Measurements from ENCODE around the gene TMEM222. TPM values are rescaled to one million over a fixed set of nuclear protein-coding genes. Genes with fewer than 3 reads are reported as not detected.

The TMEM222 gene
- total and polyA plus RNA-seq, 2 of the 4 experiments (the other 2 are of a cell fraction), result 19.9 to 54.1 TPM

GRCh38 chr1:27353629-27354028 is 31.7 kb downstream of the TMEM222 start:
- Histone ChIP-seq H3K27ac (ENCODE audit: insufficient read depth, low read length) (no peak overlapping the region), H3K27me3 (ENCODE audit: control insufficient read depth, insufficient read depth, low read length) (no peaks in the 10 kb centered on the region; the same call in 1 of the 2 replicates), H3K79me1 (ENCODE audit: low read depth in 1 of 2, low read length in 2 of 2) (no peaks in the 10 kb centered on the region), H3K9me3 (ENCODE audit: control insufficient read depth, insufficient read depth, low read length) (no peaks in the 10 kb centered on the region), H3K23ac (ENCODE audit: low read depth, low read length) (no peak overlapping the region), H3K4me3 (ENCODE audit: insufficient read depth, low read depth, low read length) (no peak overlapping the region), H3K9ac (ENCODE audit: low read depth, low read length) (no peak overlapping the region), H4K5ac (ENCODE audit: low read depth, low read length) (no peak overlapping the region), H3K9me1 (ENCODE audit: insufficient read depth, low read length) (no peaks in the 10 kb centered on the region; the same call in 1 of the 2 replicates), H2AFZ (replicated peaks; ENCODE audit: low read length, poor library complexity) (no peak overlapping the region), H2AK9ac (replicated peaks; ENCODE audit: low read depth, low read length, poor library complexity) (no peak overlapping the region), H2BK5ac (ENCODE audit: low read depth, low read length, poor library complexity, severe bottlenecking) (no peak overlapping the region), H3K18ac (ENCODE audit: low read depth, low read length) (no peak overlapping the region), H4K8ac (ENCODE audit: low read depth in 2 of 2, low read length in 2 of 2) (no peak overlapping the region), H3K4ac (ENCODE audit: low read depth, low read length) (no peak overlapping the region), H2AK5ac (ENCODE audit: low read depth, low read length) (no peak overlapping the region), H2BK120ac (ENCODE audit: low read depth, low read length) (no peak overlapping the region), H2BK20ac (ENCODE audit: low read depth, low read length) (no peak overlapping the region), H2BK15ac (ENCODE audit: low read depth, low read length) (no peak overlapping the region), H3K56ac (ENCODE audit: extremely low read depth, insufficient read depth, low read length) (no peak overlapping the region), H4K91ac (ENCODE audit: insufficient read depth, low read depth, low read length) (no peak overlapping the region), H3K36me3 (ENCODE audit: control insufficient read depth, insufficient read depth, low read length) (peaks cover 19% of the 10 kb centered on the region), H3K14ac (replicated peaks; ENCODE audit: low read depth, low read length) (no peak overlapping the region), H3K4me1 (ENCODE audit: control insufficient read depth, insufficient read depth, low read length) (peaks cover 5% of the 10 kb centered on the region; the same call in 1 of the 2 replicates), H4K20me1 (ENCODE audit: insufficient read depth, low read length) (no peaks in the 10 kb centered on the region), H3K4me2 (ENCODE audit: low read depth, low read length) (no peak overlapping the region)
- BruUV-seq (replicated peaks), result no TSS peak
- ATAC-seq (ENCODE audit: low read depth), result no peak
- DNase-seq, result no peak
- dilution Hi-C loops (cut with HindIII; ENCODE audit: low sequenced_read_pairs, unreplicated experiment), result no loop called here
- POLR2A ChIA-PET (ENCODE audit: unreplicated experiment), result no interaction called here
- intact Hi-C loops (cut with micrococcal nuclease), result no loop called here
- WGBS, 2 experiments (ENCODE audit: extremely low coverage in 2 of 2, insufficient read length in 1 of 2), result no CpG with 5 or more reads among the region's 3 CpGs
- no peak for TF ChIP-seq RAD21 (IDR thresholded peaks at IDR 0.05; ENCODE audit: low read length)
- TF ChIP-seq, protein P1, sequence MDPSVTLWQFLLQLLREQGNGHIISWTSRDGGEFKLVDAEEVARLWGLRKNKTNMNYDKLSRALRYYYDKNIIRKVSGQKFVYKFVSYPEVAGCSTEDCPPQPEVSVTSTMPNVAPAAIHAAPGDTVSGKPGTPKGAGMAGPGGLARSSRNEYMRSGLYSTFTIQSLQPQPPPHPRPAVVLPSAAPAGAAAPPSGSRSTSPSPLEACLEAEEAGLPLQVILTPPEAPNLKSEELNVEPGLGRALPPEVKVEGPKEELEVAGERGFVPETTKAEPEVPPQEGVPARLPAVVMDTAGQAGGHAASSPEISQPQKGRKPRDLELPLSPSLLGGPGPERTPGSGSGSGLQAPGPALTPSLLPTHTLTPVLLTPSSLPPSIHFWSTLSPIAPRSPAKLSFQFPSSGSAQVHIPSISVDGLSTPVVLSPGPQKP (IDR thresholded peaks at IDR 0.05; ENCODE audit: borderline replicate concordance, low read depth, low read length), result no peak
- CTCF ChIA-PET, result interaction anchor here (0.7 kb wide), 1 partner anchor 253 kb away, joined by 3 read pairs; no protein-coding TSS in a partner anchor
- in situ Hi-C loops (cut with MboI; ENCODE audit: low sequenced_read_pairs), result no loop called here

Measured in IMR-90 (cell line).